HG03575 (cell line): Measurements from ENCODE around the gene CETN2.
A peak's percentile ranks its signal among the peaks of the same experiment; 100 is the strongest.

ENCODE experiments used
- ATAC-seq: cut with Tn5 transposase; IDR thresholded peaks from one replicate; pipeline ENCODE4 v1.9.1; 2021; ENCODE audit not compliant: unreplicated experiment, insufficient number of reproducible peaks, low FRiP score; ENCODE audit errors: extremely low read depth

CETN2 gene

DNA sequence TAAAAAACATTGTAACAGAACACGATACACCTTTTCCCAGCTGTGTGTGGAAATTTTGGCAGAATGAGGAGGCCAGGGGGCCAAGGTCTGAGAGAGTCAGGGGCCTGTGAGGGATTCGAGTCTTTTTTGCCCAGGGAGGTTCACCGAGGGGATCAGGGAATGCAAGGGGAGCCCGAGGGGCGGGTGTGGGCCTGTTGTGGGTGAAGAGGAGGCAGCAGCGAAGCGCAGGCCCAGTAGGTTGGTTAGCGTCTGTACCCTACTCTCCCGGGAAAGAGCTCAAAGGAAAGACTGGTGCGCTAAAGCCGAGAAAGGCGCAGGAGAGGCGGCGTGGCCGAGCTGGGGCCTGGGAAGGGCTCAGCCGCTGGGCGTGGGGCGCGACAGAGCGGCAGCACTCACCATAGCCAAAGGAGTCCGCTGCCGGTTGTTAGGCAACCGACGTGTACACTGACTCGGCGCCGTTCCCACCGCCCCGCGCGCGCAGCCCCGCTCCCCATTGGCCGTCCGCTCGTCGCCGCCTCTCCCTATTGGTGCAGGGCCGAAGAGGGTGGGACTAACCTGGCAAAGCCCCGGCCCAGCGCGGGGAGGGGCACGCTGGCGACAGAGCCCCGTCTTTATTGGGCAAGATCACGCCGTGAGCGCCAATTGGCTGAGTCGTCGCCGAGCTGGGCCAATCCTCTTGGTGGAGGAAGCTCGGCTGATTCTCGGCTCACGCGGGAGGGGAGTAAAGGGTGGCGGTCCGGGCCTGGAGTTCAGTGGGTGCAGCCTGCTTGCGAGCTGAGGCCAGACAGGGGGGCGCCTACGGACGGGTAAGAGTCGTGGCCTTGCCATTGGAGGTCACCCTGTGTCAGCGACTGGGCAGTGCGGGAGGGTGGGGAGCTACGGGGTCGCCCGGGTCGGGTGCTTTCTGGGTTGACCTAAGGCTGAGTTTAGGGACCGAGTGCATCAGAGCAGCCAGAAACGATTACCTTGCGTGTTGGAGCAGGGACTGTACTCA, at the start of gene CETN2, which contains the start of gene NSDHL:
TSS of gene CETN2 (minus strand) at position 446 of the 994 bp plus-strand sequence. CDS start at position 399, 47 bp downstream.
TSS of gene NSDHL (plus strand) at position 752 of the 994 bp plus-strand sequence. CDS start 15,262 bp downstream, outside the sequence.
- peak; percentile 89 for ATAC-seq

DNA sequence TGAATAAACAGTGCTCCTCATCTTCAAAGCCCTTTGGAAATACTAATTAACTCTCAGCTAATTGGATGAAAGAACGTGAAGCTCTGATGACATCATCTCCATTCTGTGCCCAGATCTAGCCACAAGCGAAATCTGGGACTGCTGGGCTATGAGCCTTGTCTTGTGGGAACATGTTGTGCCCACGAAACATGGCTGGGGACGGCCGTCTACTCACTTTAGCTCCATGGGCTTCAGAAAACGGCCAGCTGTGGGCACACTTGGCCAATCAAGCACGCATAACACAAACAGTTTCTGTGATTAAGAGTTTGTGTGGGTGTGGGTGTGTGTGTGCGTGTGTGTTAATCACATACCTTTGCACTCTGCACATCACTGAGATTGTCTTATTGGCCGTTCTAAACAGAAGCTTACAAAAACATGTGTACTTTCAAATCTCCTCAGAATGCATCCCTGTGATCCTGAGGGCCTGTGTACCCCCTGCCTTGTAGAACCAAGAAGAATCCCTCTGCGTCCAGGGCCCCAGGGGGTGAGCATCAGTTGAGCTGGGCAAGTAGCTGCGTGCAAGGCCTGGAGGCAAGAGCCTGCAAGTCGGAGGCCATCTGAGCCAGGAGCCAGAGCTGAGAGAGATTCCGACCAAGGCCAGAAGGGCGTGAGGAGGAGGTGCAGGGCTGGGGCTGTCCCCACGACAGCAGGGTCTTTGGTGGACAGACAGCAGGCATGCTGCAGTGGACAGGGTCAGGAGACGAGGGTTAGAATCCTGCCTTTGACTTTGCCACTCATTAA, 48.6 kb upstream of the CETN2 start:
- no peak for ATAC-seq

DNA sequence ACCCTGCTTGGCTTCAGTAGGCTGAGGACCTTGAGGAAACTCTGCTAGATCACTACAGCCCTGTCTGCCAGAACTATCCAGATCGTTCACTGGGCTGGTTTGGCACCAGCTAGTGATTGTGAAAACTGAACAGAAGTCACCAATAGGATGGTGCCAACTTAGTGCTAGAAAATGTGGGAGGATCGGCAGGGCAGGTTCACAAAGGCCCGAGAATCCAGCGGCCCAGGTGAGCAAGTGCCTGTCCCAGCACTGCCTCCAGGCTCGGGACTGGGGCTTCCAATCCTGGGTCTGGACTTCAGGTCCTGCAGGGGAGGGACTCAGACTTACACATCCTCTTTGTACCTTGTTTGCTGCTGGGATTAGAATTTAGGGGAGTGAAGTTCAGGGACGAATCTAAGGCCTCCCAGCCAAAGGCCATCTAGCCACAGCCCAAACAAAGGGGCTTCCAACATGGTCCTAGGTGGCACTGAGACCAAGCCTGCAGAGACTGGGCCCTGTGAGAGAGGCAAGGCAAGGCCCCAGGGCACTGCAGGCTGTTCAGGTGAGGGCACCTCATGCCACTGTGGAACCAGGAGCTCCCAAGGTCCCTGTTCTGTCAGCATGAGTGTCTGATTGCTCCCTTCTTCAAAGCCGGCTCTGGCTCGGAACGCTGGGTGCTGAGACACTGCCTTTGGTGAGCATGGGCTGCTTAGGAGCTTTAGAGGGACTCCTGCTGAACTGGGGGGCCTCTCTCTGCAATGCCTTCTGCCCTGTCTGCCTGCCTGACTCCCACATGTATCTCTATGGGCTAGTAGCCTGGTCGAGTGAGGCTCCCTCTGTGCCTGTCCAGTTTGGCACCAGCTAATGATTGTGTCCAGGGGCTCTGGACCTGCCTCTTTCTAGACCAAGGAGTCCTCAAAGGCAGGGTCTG, 46.6 kb upstream of the CETN2 start:
- no peak for ATAC-seq

DNA sequence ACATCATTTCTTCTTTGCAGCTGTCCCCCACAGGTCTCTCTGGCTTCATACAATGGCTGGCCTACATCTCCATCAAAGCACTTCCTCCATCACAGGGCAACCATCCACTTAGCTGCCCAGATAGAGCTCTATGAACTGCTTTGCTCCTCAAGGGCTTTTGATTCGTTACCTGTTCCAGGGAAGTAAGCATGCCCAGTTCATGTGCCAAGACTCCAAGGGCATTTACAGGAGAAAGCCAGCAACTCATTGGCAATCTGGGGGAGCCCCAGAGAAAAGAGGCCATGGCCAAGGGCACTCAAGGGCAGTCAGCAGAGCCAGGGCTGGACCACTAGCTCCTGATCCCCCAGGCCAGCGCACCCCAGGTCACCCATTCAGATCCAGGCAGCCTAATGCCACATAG, 42.8 kb upstream of the CETN2 start:
- no peak for ATAC-seq

DNA sequence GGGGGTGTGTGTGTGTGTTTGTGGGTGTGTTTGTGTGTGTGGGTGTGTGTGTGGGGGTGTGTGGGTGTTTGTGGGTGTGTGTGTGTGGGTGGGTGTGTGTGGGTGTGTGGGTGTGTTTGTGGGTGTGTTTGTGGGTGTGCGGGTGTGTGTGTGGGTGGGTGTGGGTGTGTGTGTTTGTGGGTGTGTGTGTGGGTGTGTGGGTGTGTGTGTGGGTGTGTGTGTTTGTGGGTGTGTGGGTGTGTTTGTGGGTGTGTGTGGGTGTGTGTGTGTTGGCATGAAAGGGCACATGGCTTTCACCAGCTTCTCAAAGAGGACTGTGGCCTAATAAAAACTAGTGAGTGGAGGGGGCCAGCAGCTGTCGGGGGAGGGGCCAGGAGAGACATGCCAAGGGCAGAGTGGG, 42.0 kb upstream of the CETN2 start:
- ATAC-seq, result no peak

DNA sequence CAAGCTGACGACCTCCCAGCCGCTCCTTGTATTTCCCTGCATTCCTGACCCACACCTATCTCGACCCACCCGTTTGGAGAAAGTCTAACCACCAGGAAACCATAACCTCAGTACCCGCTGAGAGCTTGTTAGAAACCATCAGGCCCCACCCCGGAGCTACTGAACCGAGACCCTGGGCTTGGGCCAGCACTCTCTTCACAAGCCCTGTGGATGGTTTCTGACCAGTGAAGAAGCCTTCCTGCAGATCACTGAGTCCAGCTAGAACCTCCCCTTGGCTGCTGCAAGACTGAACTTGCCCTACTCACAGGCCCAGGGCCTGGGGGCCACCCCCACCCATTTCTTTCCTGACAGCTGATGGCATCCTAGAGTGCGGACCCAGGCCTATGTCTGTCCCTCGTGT, 40.7 kb upstream of the CETN2 start:
- no peak for ATAC-seq

DNA sequence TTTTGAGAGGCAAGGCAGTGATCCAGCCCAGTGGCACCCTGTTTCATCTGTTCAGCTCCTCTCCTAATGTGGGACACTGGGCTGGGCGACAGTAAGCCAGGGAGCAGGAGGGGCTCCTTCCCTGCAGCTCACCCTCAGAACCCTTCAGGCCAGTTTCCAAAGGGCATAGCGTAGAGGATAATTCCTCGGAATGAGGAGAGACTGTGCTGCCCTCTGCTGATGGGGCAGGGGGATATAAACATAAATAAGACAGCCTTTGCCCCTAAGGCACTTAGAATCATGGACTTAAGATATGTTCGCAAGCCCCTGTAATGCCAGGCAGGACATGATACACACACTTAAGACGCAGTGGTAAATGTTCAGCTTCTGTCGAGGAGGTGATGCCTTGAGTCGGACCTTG, 39.4 kb upstream of the CETN2 start:
- ATAC-seq, result no peak

DNA sequence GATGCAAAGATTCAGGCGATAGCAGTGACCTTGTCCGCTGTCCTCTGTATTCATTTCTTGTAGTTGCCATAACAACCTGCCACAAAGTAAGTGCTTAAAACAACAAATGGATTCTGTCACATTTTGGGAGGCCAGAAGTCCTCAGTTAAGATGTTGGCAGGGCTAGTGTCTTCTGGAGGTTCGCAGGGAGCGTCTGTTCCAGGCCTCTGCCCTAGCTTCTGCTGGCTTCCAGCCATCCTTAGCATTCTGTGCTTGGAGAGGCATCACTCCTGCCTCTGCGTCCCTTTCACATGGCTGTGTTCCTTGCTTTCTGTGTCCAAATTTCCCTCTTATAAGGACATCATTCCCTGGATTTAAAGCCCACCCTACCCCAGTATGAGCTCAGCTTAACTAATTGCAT, 35.8 kb upstream of the CETN2 start:
- ATAC-seq, result no peak

DNA sequence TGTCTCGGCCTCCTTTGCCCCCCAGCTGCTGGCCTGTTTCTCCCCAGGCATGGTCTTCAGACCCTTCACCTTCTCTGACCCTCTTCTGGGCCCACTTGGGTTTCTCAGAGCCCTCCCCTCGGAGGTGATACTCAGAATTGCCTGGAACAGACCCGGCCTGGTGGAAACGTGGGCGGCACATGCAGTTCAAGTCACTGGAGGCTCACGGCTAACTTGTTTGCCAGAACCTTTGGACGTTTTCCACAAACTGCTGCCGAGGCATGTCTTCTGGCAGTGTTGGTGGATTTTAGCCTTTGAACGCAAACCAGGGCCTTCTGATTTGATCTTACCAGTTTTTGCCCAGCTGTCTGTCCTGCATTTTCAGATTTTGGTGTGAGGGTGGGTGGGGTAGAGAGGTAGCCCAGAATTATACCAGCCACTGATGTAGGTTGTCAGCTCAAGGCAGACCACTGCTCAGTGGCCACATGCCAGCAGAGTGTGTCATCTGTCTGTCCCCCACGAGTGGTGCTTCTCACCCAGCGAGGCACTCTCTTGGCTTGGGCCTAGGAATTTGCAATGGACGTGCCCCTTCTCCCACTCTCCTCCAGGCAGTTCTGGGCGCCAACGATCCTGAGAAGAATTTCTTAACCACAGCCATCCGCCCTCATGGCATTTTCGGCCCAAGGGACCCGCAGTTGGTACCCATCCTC, 34.8 kb upstream of the CETN2 start:
- ATAC-seq, result no peak

DNA sequence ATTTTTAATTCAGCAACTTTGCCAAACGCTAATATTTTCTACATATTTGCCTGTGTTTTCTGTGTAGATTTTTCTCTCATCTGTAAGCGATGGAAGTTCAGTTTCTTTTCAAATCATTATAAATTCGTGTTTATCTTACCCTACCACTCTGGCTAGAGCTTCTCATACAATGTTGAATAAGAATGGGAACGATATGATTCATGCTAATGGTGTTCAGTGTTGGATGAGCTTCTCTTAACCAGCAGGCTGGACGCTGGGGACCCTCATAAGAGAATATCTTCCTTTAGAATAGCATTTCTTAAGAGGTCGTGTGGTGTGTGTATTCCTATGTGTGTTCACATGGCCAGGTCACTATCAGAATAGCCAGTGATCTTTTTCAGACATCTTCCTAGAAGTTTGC, 31.3 kb upstream of the CETN2 start:
- no peak for ATAC-seq

DNA sequence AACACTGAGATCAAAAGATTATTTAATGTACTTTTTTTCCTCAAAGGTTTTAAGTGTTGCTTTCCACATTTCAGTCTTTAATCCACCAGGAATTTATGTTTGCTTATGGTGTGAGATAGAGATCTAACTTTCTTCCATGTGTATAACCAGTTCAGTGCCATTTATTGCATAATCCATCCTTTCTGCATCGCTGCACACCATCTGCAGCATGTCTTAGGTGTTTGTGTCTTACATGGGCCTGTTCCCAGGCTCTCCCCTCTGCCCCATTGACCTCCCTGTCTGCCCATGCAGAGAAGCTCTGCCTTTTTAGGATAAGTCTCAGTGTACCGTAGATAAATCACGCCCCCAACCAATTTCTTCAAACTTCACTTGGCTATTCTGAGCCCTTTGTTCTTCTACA, 30.6 kb upstream of the CETN2 start:
- no peak for ATAC-seq

DNA sequence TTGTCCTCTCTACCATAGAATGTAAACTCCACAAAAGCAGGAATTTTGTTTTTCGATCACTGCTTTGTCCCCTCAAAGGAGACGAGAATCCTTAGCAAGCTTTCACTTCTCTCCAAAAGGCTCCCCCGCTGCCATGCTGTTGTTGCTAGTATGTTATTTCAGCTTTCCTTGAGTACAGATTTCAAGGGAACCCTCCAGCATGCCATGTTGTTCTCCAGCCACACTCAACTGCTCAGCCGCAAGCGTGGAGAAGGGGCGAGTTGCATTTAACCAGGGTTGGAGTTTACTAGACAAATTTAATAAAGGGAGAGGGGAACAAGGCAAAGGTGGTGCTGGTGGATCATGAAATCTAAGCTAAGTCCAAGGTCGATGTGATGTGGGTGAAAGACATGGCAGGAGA, 23.4 kb upstream of the CETN2 start:
- ATAC-seq, result no peak

DNA sequence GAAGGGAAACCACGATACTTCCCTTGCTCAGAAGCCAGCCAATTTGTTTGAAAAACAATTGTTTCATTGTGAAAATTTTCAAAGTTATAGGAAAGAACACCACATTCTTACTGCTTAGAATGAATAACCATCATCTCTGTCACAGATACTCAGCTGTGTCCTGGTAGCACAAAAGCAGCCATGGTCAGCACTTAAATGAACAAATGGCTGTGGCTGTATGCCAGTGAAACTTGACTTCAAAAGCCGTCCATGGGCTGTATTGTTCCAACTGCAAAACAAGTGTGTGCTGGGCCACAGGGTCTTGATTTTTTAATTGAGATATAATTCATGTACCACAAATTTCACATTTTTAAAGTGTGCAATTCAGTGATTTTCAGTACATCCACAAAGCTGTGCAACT, 19.9 kb upstream of the CETN2 start:
- no peak for ATAC-seq

DNA sequence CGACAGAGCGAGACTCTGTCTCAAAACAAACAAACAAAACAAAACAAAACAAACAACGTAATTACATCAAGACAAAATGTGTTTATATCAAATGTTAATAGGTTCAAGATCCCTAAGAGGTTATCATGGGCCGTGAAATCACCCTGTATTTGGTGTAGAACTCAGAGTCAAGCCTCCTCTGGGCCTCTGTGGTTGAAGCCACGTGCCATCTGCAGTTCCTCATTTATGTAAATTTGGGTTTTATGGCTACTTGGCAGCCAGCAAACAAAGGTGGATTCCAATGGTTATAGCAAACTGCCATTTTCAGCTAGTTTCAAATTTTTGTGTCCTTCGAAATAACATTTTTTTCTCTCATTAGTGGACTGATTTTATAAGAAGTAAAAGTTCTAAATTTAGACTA, 16.7 kb upstream of the CETN2 start:
- ATAC-seq, result no peak

DNA sequence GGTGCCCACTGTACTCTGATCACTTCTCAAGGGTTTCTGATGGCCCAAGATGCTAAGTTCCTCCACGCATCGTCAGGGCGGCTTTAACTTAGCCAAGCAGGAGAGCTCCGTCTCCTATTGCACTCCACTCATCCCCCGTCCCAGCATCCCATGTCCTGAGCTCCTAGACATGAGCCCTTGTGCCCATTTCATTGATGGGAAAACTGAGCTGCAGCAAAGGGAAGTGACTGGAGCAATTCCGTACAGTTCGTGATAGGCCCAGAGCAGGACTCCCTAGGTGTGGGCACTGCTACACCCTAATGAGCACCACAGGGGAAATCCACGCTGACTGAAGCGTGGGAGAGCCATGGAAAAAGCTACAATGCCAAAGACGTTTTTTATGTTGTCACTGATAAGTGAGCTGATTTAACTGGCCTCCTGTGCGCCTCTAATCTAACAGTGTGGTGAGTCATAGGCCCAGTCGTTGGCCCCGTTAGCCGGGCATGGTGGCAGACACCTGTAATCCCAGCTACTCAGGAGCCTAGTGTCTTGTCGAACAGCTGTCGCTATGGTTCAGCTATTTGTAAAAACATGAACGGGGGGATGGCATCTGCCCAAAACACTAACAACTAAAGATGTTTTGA, 15.2 kb upstream of the CETN2 start:
- no peak for ATAC-seq

DNA sequence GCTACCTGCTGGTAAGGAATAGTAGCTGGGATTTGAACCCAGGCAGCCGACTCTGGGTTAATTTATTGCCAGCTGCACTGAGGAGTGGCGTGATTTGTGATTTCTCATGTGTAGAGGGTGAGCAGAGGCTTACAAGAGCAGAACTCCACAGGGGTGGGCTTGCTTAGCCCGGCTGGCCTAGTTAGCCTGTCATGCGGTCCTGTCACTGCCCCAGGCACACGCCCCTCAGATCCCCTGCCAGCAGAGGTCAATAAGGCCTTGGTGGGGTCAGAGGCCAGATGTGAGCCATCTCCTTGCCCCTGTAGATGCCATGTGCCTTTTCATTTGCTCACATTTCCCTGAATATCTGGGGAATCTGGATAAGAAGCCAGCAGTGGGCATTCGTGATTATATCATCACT, 13.7 kb upstream of the CETN2 start:
- no peak for ATAC-seq

DNA sequence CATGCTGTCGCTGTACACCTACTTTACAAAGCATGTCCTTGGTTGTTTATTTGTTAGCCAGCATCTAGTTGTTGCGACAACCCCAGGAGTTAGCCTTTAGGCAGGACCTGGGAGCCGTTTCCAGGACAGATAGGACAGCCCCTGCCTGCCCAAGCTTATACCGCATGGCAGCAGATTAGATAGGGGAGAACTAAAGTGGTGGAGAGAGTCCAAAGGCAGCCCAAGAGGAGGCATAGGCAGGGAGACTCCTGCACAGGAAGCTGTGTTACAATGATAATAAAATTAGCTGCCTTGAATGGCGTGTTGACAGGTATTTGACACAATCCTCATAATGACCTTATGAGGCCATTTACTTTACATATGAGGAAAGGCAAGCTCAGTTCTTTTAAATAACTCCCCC, 13.3 kb upstream of the CETN2 start:
- no peak for ATAC-seq

DNA sequence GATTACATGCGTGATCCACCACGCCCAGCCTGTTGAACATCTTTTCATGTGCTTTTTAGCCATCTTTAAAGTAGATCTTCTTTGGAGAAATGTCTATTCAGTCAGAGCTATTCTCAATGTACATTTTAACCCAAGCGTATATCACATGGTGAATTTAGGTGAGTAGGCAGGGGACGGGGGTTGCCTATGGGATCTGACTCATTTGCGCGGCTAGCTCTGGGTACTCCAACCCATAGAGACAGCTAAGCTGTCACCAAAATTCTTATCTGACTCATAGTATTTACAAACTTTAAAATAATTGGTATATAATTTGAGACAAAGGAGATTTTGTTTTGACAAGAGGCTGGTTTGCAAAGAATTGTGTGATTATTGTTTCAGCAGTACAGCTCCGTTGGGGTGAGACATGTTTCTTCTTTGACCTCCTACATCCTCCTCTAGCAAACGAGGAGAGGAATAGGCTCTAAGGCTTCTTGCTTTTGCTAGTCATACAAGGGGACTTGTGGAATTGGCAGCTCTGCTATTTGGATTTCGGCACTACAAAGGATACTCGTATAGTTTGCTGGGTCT, 12.3 kb upstream of the CETN2 start:
- ATAC-seq, result no peak
